CD4-positive, alpha-beta T cell treated with Interleukin-4 for 1 hour (primary cell): ENCODE results near the gene FMN2.
"Not testable (repeated sequence)": the region's sequence is repeated elsewhere in the genome, so short reads cannot be mapped to it uniquely, and the experiment has no call there.

Source experiments
- DNase-seq, 2 donors: peaks; one replicate each; pipeline ENCODE4 v3.0.0-alpha.2; 2020 to 2022

Gene FMN2

DNA sequence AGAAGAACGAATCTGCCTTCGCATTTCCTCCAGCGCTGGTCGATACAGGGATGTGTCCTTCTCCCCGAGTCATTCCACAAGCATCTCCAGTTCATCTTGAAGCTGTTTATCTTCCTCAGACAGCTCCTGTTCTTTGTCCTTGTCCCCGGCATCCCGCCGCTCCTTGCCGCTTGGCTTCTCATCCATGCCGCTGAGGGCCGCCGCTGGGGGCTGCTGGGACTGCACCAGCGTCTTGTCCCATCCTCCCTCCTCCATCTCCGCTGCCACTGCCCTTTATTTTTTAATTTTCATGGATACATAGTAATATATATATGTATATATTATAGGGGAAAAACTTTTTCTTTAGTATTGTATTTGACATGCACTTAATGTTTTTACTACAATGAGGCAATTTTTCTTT is 53.4 kb downstream of the FMN2 start:
- DNase-seq: no peak

DNA sequence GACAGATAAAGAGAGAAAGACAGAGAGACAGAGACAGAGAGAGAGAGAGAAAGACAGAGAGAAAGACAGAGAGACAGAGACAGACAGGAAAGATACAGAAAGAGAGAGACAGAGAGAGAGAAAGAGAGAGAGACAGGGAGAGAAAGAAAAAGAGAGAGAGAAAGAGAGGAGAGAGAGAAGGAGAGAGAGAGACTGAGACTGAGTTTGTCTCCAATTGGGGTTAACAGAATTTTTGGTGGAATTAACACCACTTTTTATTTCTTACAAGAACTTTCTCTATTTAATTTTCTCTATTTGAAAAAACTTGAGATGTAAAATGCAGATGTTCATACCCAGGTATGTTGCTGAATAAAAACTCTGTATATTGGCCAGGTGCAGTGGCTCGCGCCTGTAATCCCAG is 56.6 kb downstream of the FMN2 start:
- DNase-seq: no peak

DNA sequence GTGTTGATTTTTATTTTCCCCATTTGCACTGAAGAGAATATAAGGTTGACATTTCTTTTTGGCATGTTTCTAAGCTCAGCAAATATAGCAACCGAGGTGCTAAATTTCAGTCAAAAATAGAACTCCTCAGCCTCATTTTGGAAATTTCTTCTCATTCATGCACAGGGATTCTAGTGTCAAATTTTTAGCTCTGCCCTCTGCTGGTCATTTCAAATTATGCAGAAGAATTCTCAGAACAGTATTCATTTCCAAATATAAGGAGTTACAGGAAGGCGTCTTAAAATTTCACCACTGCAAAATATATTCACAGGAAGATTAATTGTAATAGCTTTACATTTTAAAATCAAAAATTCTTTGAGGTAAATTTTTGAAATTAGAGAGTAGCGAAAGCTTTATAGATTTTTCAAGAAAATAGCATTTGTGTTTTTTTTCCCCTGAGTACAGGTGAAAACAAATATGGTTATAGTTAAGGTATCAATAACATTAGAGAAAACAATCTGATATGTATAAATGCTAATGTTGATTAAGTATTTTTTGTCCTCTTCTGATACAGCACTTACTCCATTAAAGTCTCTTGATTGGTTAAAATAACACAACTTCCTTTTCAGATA is 57.9 kb downstream of the FMN2 start:
- peak in 1 of 2 donors; percentile 8 for DNase-seq

DNA sequence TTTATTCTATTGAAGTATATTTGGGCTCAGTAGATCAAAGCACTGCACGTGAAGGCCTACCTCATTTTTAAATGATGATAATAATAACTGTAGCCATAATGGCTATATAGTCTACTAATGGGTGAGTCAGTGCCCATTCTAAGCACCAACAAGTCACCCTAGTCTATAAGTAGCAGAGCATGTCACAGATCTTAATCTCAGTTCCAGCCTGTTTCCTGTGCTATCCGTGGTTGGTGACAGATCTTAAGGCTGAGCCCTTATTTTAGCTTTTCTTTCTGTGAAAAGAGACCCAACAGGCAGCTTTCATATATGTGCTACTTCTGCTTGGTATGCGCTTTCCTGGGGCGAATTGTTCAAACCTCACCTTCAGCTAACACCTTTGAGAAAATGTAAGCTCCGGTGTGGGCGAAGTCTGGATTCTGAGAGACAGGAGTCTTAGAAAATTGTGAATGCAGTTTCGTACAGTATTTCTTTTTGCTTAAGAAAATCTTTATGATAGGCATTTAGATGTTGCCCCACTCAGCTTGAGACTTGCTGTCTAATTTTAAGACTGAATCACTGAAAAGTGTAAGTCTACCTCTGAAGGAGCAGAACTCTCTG is 59.6 kb downstream of the FMN2 start:
- DNase-seq: no peak

DNA sequence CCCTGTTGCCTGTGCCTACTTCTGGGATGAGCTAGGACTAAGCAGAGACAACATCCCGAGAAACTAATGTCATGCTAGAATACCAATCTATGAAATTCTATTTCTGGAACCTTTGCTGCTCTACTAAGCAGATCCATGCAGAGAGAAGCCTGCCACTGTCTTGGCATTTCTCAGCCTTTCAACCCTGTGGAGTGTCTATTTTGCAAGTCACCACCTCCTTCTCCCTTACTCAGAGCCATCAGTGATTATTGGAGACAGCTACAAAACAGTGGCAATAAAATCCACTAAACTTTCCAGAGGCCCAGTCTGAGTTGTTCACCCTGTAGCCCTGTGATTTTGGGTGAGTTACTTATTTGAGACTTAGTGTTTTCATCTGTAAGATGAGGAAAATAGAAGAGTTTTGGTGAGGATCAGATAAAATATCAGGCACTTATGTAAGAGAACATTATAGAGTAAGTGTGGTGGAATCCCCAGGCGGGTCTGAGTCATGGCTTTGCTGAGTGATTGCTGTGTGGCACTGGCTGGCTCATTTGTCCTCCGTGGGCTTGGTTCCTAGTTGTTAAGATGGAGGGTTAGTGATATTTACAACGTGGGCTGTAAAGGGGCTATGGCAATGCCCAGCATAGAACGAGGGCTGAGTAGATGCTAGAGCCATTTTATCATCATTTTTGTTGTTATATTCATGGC is 61.1 kb downstream of the FMN2 start:
- no peak for DNase-seq

DNA sequence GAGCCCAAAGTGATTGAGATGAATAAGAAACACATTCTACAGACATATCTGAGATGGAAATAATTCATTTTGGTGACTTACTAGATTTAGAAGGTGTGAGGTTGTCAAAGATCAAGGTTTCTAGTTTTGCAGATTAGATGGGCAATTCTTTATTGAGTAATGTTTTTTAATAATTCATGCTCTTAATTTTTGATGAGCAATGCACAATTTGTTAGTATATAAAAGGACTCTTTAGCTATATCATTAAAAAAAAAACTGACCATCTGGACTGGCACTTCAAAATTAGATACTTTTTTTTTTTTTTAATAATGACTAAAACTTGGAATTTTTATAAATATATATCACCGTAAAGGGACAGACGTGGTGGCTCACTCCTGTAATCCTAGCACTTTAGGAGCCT is 63.9 kb downstream of the FMN2 start:
- DNase-seq: no peak

DNA sequence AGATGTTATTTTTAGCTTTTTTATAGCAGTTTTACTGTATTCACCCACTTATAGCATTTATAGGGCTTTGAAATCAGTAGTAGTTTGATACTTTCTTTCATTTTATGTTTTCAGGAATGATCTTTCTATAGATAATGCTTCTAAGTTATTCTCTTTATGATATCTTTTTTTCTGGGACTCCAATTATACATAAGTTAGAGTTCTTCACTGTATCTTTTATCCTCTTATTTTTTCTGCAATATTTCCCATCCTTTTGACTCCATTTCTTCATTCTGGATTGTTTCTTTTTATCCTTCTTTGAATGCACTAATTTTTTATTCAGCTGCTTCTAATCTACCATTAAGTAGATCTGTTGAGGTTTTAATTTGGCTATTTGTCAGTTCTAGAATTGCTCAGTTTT is 73.1 kb downstream of the FMN2 start:
- no peak for DNase-seq

DNA sequence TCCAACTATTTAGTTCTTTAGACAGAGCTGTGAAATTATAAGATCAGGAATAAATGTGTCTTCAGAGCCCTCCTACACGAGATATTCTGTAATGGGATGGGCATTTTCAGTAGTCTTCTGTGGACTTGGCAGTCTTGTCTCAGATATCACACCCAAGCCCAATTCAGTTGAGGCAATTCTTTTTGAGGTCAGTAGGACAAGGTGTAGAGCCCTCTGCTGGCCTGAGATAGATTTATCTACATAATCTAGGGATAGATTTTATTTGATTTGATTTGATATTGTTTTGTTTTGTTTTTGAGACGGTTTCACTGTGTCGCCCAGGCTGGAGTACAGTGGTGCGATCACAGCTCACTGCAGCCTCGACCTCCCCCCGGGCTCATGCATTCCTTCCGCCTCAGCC is 77.5 kb downstream of the FMN2 start:
- DNase-seq: no peak

DNA sequence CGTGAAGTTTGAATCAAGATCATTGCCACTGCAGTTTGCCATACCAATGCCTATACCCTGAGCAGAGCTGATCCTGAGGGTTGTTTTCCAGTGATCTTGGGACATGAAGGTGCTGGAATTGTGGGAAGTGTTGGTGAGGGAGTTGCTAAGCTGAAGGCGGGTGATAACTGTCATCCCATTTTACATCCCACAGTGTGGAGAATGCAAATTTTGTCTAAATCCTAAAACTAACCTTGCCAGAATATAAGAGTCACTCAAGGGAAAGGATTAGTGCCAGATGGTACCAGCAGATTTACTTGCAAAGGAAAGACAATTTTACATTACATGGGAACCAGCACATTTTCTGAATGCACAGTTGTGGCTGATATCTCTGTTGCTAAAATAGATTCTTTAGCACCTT is 78.6 kb downstream of the FMN2 start:
- no peak for DNase-seq

DNA sequence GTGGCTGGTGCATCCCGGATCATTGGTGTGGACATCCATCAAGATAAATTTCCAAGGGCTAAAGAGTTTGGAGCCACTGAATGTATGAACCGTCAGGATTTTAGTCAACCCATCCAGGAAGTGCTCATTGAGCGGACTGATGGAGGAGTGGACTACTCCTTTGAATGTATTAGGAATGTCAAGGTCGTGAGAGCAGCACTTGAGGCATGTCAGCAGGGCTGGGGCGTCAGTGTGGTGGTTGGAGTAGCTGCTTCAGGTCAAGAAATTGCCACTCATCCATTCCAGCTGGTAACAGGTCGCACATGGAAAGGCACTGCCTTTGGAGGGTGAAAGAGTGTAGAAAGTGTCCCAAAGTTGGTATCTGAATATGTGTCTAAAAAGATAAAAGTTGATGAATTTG is 79.1 kb downstream of the FMN2 start:
- DNase-seq: no peak

DNA sequence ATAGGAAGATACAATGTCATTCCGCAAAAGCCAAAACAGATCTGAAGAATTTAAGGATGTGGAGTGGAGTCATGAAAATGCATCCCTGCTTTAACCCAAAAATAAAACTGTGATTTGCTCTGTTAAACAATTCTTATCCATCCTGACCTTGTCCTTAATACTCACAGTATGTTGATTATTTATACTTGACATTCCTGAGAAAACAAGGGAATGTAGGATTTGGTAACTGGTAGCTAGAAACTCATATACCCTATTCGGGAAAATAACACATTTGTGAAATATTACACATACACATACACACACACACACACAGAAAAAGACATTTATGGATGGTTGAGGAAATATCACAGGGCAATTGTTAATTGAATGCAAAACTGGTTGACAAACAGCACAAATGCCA is 80.2 kb downstream of the FMN2 start:
- DNase-seq: no peak

DNA sequence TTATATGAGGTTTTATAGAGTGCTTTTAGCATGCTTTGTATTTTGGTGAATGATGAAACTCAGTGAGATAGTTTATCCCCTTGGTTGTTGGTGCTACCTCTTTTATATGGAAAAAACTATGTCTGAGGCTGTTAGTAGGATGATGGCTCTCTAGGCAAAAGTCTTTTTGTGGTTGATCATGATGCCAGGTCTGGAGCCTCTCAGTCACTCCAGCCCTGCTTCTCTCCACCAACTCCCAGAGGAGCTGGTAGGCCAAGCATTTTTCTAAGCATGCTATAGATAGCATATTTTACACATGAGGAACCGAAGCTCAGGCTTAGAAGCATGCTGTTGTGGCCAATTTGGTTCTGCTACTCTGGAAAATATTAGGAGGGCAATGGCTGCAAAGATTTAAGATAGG is 82.2 kb downstream of the FMN2 start:
- no peak for DNase-seq

DNA sequence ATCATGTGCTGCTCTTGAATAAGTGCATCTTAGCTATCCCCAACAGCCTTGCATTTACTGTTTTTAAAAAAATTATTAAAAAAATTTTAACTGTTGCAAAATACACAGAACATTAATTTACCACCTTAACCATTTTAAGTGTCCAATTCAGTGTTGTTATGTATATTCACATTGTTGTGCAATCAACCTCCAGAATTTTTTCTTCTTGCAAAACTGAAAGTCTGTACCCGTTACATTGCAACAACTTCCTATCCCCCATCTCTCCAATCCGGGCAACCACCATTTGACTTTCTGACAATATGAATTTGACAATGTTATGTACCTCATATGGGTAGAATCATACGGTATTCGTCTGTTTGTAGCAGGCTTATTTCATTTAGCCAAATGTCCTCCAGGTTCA is 83.1 kb downstream of the FMN2 start:
- DNase-seq: no peak

DNA sequence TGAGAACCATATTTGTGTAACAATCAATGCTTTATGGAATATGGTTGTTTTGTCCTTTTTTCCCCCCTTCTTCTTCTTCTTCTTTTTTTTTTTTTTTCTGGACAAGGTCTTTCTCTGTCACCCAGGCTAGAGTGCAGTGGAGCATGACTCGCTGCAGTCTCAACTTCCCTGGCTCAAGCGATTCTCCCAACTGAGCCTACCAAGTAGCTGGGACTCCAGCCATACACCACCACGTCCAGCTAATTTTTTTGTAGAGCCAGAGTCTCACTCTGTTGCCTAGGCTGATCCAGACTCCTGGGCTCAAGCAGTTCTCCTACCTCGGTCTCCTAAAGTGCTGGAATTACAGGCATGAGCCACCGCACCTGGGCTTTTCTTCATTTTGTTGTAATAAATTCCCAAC is 86.7 kb downstream of the FMN2 start:
- DNase-seq: no peak

DNA sequence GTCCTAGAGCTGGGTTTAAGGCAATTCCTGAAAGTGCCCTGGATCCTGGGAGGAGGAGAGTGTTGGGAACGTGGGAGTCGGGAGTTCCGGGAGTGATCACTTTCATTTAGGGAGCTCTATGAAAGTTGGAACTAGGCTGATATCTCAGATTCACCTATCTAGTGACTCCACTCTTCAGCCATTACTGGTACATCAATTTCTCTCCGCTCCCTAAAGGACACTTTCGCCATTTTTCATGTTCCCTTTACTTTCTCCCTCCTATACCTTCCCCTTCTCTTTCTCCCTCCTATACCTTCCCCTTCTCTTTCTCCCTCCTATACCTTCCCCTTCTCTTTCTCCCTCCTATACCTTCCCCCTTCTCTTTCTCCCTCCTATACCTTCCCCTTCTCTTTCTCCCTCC is 93.0 kb downstream of the FMN2 start:
- not testable (repeated sequence) for DNase-seq

DNA sequence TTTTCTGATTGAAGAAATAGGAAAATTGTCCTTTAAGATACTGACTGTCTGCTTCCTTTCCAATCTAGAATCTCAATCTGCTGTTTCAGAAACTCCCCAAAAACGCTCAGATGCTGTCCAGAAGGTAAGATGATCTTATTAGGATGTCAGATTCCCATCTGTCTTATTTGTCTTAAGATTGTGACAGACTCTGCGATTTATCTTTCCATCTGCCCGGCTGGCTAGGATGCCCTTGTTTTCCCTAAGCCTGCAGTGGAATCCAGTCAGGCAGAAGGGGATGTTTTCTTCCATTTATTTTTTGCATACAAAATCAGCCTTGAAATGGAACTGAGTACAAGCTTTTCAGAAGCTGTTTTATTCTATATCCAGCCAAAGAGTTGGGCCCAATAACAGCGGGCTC is 96.5 kb downstream of the FMN2 start:
- DNase-seq: no peak

DNA sequence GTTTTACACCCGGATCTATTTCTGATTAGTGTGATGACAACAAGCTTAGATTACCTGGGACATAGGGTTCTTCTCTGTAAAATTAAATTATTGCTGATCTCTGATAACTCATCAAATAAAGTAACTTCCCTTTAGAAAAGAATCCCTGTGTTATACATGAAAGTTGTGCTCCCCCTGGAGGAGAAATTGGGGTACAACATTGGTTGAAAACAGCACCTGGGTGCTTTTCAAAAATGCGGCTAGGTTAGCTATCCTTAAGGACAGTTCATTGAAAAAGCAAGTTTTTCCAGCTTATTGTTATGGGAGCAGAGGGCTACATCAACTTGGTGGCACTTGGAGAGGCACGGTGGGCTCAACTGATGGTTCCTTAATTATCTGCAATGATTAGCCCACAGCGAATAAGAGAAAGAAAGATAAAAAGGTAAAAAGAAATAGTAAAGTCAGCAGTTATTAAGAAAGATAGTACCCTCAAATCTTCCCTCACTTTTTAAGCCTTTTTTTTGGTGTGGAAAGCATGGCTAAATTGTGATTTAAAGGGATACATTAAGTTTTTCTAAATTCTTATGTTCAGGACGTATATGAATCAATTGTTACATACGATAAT is 97.8 kb downstream of the FMN2 start:
- peak in 1 of 2 donors; percentile 21 for DNase-seq

DNA sequence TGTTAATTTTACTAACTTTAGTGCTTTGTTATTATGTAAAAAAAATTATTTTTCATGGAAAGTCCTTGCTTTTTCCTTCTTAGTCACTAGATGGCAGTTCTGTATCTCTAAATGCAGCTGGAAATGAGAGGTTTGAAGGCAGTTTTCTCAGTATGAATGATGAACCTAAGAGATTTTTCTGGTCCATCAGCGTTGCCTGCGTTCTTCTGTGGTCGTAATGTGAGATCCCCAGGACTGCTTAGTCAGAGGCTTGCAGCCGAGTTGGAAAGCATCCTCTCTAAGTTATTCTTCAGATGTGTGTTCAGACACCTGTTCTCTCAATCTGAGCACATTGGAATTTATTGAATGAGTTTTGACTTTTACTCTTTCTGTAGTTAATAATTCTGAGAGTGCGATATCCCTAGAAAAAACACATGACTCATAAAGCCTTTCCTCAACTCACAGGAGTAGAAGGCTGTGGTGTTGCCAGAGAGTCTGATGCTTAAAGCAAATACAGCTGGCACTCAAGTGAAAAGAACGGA is 99.3 kb downstream of the FMN2 start:
- no peak for DNase-seq

DNA sequence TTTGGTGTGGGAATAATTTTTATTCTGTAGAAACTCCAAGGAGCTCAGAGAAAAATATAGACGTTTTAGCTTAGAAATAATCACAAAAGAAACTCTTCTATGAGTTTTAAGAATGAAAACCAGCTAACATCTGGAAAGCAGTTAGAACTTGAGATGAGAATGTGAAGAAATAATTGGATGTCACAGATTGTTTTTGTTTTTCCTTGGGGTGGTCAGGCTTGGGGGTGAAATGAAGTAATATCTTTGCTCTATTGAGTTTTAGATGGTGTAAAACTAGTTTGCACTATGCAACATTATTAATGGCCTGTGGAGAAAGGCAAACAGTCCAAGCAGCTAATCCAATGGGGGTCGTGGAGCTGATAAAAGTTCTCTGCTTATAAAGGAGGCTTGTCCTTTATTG is 101.2 kb downstream of the FMN2 start:
- DNase-seq: no peak

DNA sequence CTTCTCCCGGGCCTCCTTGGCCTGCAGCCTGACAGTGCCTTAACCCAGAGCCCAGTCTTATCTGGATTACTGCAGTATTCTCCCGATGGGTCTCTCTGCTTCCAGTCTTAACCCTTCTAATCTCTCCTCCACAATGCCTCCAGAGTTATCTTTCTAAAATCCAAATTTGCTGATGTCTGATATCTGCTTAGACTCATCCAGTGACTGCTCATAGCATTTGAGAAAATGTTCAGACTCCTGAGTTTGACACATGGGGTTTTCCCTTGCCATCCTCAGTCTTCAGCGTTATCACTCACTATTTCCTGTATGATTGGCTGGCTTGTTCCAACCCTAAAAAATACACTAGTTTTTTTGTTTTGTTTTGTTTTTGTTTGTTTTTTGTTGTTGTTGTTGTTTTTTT is 102.0 kb downstream of the FMN2 start:
- no peak for DNase-seq

DNA sequence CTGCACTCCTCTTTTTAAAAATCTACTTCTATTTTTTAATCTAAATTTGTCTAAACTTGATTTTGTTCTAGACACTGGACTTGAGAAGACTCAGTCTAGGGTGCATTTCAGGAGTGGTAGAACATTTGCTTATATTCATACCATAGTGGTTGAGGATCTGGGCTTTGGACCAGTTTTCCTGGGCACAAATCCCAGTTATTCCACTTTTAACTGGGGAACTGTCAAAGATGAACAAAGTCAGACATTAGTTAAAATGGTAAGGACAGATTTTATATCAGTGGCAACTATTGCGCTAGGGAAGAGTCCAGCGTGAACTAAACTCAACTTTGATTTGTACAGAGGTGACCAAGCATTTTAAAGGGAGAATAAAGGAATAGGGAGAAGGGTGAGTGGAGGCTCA is 102.4 kb downstream of the FMN2 start:
- DNase-seq: no peak

DNA sequence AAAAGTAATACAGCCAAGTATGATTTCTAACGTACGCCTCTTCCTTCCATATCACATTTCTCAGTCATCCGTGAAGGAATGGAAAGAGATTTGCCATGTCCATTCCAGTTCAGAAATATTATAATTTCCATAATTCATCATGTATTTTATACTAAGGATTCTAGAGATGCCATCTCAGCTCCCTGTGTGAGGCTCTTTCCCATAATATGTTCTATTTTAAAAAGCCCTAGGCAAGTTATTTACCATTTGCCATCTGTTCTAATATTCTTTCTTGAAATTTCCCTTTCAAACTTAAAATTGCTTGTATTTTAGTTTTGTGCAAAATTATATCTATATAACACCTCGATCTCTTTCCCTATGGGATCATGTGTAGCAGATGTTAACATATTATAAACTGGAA is 106.7 kb downstream of the FMN2 start:
- DNase-seq: no peak

DNA sequence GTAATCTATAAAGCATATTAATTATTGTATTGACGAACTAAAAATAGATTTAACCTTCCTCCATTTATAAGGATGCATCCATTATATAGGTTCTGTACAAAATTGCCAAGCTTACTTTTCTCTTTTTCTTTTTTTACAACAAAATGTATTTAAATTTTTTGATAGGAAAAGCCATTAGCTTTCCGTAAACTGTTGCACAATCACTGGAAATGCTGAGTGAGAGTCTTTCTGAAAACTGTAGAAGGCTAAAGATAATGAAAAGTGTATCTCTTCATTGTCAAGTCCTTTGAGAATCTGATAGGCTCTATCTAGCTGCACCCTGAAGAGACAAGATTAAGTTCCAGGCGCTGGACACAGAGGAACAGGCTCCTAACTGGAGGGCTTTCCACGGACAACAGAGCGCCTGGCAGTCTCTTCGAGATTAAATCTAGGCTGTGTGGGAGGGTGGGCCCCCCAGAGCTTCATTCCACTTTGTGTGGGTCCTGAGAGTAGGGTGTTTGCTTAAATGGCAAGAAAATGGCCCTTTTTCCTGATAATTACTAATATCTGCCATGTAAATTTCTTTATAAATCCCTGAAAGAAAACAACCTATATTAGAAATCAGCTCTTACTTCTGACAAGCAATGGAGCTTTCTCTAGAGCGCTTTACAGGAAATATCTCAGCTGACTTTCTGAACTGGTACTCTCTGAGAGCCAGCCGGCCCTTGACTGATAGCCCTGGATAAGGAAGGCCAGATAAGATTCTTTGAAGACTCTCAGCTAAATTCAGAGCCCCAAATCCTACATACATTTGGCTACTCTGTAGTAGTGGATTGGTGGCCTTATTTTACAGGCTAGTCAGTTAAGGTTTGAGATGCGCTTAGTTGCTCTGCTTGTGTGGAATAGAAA is 108.3 kb downstream of the FMN2 start:
- DNase-seq: no peak
